Activated CD8-positive, alpha-beta memory T cell treated with anti-CD3 and anti-CD28 coated beads, Interleukin-2, amount 10 ng/mL, durations not matched to agents 7 days and 5 days (primary cell): Measurements from ENCODE around the gene SRC. TPM values are rescaled to one million over a fixed set of nuclear protein-coding genes. Genes with fewer than 3 reads are reported as not detected.

Source experiments
- ATAC-seq: fragments of 150-1000 bp; cut with Tn5 transposase; one replicate; pipeline ENCODE4 v1.10.0; 2021; ENCODE audit warnings: moderate library complexity
- CTCF ChIA-PET: fragments of 350-600 bp; sonication (Branson Sonifier 250); formaldehyde crosslinking; loops from one replicate; lab custom pipeline; 2021; ENCODE audit warnings: antibody characterized with exemption; lab: Charles Lee
- DNase-seq: peaks from one replicate; pipeline ENCODE4 v3.0.0-alpha.2; 2020
- H3K27ac Mint-ChIP-seq: one replicate; pipeline ENCODE4 v1.8.0; 2021; ENCODE audit warnings: mild to moderate bottlenecking, mixed read lengths
- H3K27me3 Mint-ChIP-seq: one replicate; pipeline ENCODE4 v1.8.0; 2021; ENCODE audit warnings: mixed read lengths
- H3K36me3 Mint-ChIP-seq: one replicate; pipeline ENCODE4 v1.8.0; 2021; ENCODE audit warnings: mild to moderate bottlenecking, mixed read lengths
- H3K4me1 Mint-ChIP-seq: one replicate; pipeline ENCODE4 v1.8.0; 2021; ENCODE audit warnings: mixed read lengths
- H3K4me3 Mint-ChIP-seq: one replicate; pipeline ENCODE4 v1.8.0; 2021; ENCODE audit warnings: mild to moderate bottlenecking, moderate library complexity, mixed read lengths
- H3K9me3 Mint-ChIP-seq: one replicate; pipeline ENCODE4 v1.8.0; 2022; ENCODE audit warnings: low read depth, mixed read lengths
- total RNA-seq, 2 experiments: library from RNA; stranded (reverse); gene quantifications; one replicate each; pipeline ENCODE4 v1.2.3, GENCODE V29; 2021

Gene SRC
- total RNA-seq, 2 experiments from 2014 or later, result 1.9 to 3.6 TPM

GRCh38 chr20:37353285-37353849 is 7.4 kb downstream of the SRC start:
- Mint-ChIP-seq H3K9me3 (no peaks in the 10 kb centered on the region), H3K4me1 (no peaks in the 10 kb centered on the region), H3K4me3 (no peak overlapping the region), H3K36me3 (no peaks in the 10 kb centered on the region), H3K27me3 (no peaks in the 10 kb centered on the region), H3K27ac (no peak overlapping the region)
- CTCF ChIA-PET, result no interaction called here
- DNase-seq (no peak), ATAC-seq (no peak)

GRCh38 chr20:37354210-37355195 is 8.6 kb downstream of the SRC start:
- Mint-ChIP-seq H3K9me3 (no peaks in the 10 kb centered on the region), H3K4me1 (no peaks in the 10 kb centered on the region)
- CTCF ChIA-PET, result no interaction called here

GRCh38 chr20:37355252-37356180 is 9.6 kb downstream of the SRC start:
- no peaks in the 10 kb centered on the region for H3K27me3 Mint-ChIP-seq
- H3K36me3 Mint-ChIP-seq, result no peaks in the 10 kb centered on the region
- CTCF ChIA-PET, result no interaction called here
- H3K9me3 Mint-ChIP-seq, result no peaks in the 10 kb centered on the region
- no peak for ATAC-seq
- no peak for DNase-seq
- H3K4me1 Mint-ChIP-seq, result no peaks in the 10 kb centered on the region
- no peak overlapping the region for H3K4me3 Mint-ChIP-seq
- no peak overlapping the region for H3K27ac Mint-ChIP-seq

More at GRCh38 chr20:37354210-37355195, 8.6 kb downstream of the SRC start:
- Mint-ChIP-seq H3K27me3 (no peaks in the 10 kb centered on the region), H3K4me3 (no peak overlapping the region), H3K36me3 (no peaks in the 10 kb centered on the region), H3K27ac (no peak overlapping the region)
- ATAC-seq (no peak), DNase-seq (no peak)

- Mint-ChIP-seq H3K4me1 (no peaks in the 10 kb centered on the region), H3K27me3 (no peaks in the 10 kb centered on the region), H3K36me3 (no peaks in the 10 kb centered on the region), H3K27ac (no peak overlapping the region), H3K4me3 (no peak overlapping the region), H3K9me3 (no peaks in the 10 kb centered on the region)
- CTCF ChIA-PET, result interaction anchor here (1.2 kb wide), 1 partner anchor 28 kb away, joined by 3 read pairs; no protein-coding TSS in a partner anchor
- DNase-seq (no peak), ATAC-seq (no peak)
Observed at GRCh38 chr20:37356387-37356786, 10.4 kb downstream of the SRC start.

GRCh38 chr20:37356961-37357371 is 11.0 kb downstream of the SRC start:
- CTCF ChIA-PET, result interaction anchor here (0.9 to 1.2 kb wide), 2 partner anchors 28 to 38 kb away, joined by 3 read pairs; no protein-coding TSS in a partner anchor
- no peaks in the 10 kb centered on the region for H3K27me3 Mint-ChIP-seq

GRCh38 chr20:37357481-37358365 is 11.8 kb downstream of the SRC start:
- CTCF ChIA-PET, result interaction anchor here (0.9 to 1.2 kb wide), 2 partner anchors 27 to 39 kb away, joined by 3 read pairs; no protein-coding TSS in a partner anchor
- Mint-ChIP-seq H3K36me3 (no peaks in the 10 kb centered on the region), H3K27ac (no peak overlapping the region), H3K4me3 (no peak overlapping the region), H3K4me1 (no peaks in the 10 kb centered on the region), H3K27me3 (no peaks in the 10 kb centered on the region), H3K9me3 (no peaks in the 10 kb centered on the region)
- no peak for ATAC-seq
- no peak for DNase-seq

More at GRCh38 chr20:37356961-37357371, 11.0 kb downstream of the SRC start:
- Mint-ChIP-seq H3K9me3 (no peaks in the 10 kb centered on the region), H3K27ac (no peak overlapping the region), H3K4me3 (no peak overlapping the region), H3K36me3 (no peaks in the 10 kb centered on the region), H3K4me1 (no peaks in the 10 kb centered on the region)
- DNase-seq (no peak), ATAC-seq (no peak)

- no peaks in the 10 kb centered on the region for H3K36me3 Mint-ChIP-seq
- DNase-seq (no peak), ATAC-seq (no peak)
- H3K27ac Mint-ChIP-seq, result no peak overlapping the region
- no peaks in the 10 kb centered on the region for H3K9me3 Mint-ChIP-seq
- CTCF ChIA-PET, result no interaction called here
- H3K27me3 Mint-ChIP-seq, result no peaks in the 10 kb centered on the region
- H3K4me3 Mint-ChIP-seq, result no peak overlapping the region
- no peaks in the 10 kb centered on the region for H3K4me1 Mint-ChIP-seq
Observed at GRCh38 chr20:37358366-37359150, 12.6 kb downstream of the SRC start.

GRCh38 chr20:37359331-37359730 is 13.4 kb downstream of the SRC start:
- Mint-ChIP-seq H3K9me3 (no peaks in the 10 kb centered on the region), H3K4me1 (no peaks in the 10 kb centered on the region), H3K27me3 (no peaks in the 10 kb centered on the region), H3K27ac (no peak overlapping the region), H3K4me3 (no peak overlapping the region), H3K36me3 (no peaks in the 10 kb centered on the region)
- CTCF ChIA-PET, result no interaction called here
- DNase-seq (no peak), ATAC-seq (no peak)

GRCh38 chr20:37359836-37360235 is 13.9 kb downstream of the SRC start:
- H3K9me3 Mint-ChIP-seq, result no peaks in the 10 kb centered on the region
- DNase-seq, result no peak
- no peaks in the 10 kb centered on the region for H3K27me3 Mint-ChIP-seq
- no peak overlapping the region for H3K4me3 Mint-ChIP-seq
- CTCF ChIA-PET, result no interaction called here
- no peak overlapping the region for H3K27ac Mint-ChIP-seq
- ATAC-seq, result no peak
- H3K36me3 Mint-ChIP-seq, result no peaks in the 10 kb centered on the region
- no peaks in the 10 kb centered on the region for H3K4me1 Mint-ChIP-seq

GRCh38 chr20:37360391-37361115 is 14.6 kb downstream of the SRC start:
- CTCF ChIA-PET, result interaction anchor here (1.5 kb wide), 1 partner anchor 12 kb away, joined by 4 read pairs; no protein-coding TSS in a partner anchor
- no peaks in the 10 kb centered on the region for H3K4me1 Mint-ChIP-seq
- DNase-seq, result no peak

GRCh38 chr20:37361336-37361735 is 15.4 kb downstream of the SRC start:
- Mint-ChIP-seq H3K27ac (no peak overlapping the region), H3K4me3 (no peak overlapping the region), H3K36me3 (no peaks in the 10 kb centered on the region), H3K9me3 (no peaks in the 10 kb centered on the region), H3K27me3 (no peaks in the 10 kb centered on the region), H3K4me1 (no peaks in the 10 kb centered on the region)
- ATAC-seq (no peak), DNase-seq (no peak)
- CTCF ChIA-PET, result interaction anchor here (1.5 kb wide), 1 partner anchor 11 kb away, joined by 4 read pairs; no protein-coding TSS in a partner anchor

More at GRCh38 chr20:37360391-37361115, 14.6 kb downstream of the SRC start:
- no peaks in the 10 kb centered on the region for H3K27me3 Mint-ChIP-seq
- H3K27ac Mint-ChIP-seq, result no peak overlapping the region
- no peaks in the 10 kb centered on the region for H3K9me3 Mint-ChIP-seq
- no peak for ATAC-seq
- H3K4me3 Mint-ChIP-seq, result no peak overlapping the region
- H3K36me3 Mint-ChIP-seq, result no peaks in the 10 kb centered on the region
